Ammon's horn (tissue), 1 donor: ENCODE measurements around the gene DMRT2.

Experiments
- DNase-seq: peaks from one replicate; pipeline ENCODE4 v3.0.0-alpha.2; 2016; ENCODE audit warnings: low spot score

DMRT2 gene

DNA sequence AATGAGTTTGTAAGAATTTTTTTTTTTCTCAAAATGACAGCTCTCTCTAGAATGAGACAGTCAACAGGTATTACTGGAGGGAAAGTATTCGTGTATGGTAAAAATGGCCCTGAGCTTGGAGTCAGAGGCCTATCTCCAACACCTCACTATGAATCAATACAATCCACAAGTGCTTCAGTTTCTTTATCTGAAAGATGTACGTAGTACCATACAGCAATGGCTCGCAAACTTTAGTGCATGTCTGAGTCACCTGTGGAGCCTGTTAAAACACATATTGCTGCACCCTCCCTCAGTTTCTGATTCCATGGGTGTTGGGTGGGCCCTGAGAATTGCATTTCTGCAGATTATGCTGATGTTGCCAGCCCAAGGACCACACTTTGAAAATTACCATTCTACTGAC lies 44.6 kb downstream of the DMRT2 start:
- DNase-seq: no peak

DNA sequence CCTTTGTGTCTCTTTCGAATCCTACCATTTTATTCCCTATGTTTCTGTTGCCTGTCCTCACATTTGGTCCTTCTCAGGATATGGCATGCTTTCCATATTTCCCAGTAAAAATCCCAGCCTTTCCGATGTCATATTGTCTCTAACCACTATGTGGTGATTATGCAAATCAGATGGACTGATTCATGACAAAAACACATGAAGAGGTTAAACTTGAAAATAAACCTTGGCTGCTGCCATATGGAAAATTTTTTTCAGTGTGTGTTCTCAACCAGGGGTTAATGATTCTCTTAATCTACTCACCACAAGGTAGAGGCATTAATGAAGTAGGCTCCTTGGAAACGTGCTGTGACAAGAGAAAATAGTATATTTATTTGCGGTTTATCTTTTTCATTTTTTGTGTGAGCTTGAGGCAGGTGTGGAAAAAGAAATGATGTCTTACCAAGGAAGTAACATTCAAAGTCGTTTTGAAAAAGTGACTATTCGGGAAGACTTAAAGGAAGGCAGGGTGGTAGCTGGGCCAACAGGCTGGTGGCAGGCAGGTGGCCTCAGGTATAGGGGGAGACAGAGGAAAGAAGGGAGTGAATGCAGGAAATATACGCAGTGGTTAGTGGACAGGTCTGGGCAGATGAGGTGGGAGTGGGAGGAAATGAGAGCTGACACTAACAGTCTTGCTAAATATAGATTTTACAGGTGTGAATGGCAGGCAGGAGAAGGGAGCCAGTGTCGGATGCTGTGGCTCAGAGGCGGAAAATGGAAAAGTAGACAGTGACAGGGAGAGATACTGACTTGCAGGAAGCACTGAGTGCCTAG lies 46.2 kb downstream of the DMRT2 start:
- no peak for DNase-seq

DNA sequence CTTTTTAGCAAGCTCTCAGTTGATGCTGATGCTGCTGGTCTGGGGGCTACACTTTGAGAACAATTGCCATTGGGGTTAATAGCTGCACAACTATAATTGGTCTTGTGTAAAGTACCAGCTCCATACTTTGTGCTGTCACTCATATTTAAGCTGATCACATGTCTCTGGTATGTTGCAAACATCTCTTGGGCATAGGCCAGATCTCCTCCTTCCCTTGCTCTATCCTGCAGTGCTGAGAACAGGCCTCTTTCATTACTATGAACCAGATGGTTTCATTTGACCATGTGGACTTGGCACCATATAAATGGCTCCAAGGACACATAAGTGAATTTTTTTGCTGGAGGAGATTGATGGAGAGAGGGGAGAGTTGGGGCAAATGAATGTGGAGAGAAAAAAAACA lies 48.4 kb downstream of the DMRT2 start:
- no peak for DNase-seq

DNA sequence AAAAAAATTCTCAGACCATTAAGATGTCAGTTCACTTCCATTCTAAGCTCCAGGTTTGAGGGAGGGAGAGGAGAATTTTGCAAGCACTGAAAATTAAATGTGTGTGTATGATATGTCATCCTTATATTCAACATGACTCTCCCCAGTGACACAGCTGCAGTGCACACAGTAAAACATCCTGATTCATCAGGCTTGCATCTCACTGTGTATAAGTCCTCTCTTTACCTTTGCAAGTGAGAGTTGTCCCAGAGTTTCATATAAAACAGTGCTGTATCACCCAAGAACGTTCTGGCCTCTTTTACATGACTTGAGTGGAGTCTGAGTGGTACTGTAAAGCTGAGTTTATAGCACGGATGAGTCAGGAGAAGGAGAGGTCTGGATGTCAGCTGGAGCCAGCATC lies 50.0 kb downstream of the DMRT2 start:
- DNase-seq: no peak

DNA sequence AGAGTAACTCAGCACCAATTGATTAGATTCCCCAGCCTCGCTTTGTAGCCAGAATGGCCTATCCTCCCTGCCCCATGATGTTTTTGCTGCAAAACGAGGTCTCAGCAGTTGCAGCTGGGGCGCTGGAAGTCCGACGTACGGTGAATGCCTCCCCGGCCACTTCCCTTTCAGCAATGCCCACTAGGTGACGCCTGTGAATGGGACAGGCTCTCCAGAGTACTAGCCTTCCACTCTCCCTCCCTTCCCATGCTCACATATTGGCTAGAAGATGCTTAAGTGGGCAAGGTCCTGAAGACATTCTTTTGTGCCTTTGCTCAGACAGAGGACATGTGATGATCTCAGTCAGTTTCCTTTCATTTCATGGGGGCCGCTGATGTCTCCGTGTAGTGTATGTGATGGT lies 50.8 kb downstream of the DMRT2 start:
- peak; percentile 73 for DNase-seq

DNA sequence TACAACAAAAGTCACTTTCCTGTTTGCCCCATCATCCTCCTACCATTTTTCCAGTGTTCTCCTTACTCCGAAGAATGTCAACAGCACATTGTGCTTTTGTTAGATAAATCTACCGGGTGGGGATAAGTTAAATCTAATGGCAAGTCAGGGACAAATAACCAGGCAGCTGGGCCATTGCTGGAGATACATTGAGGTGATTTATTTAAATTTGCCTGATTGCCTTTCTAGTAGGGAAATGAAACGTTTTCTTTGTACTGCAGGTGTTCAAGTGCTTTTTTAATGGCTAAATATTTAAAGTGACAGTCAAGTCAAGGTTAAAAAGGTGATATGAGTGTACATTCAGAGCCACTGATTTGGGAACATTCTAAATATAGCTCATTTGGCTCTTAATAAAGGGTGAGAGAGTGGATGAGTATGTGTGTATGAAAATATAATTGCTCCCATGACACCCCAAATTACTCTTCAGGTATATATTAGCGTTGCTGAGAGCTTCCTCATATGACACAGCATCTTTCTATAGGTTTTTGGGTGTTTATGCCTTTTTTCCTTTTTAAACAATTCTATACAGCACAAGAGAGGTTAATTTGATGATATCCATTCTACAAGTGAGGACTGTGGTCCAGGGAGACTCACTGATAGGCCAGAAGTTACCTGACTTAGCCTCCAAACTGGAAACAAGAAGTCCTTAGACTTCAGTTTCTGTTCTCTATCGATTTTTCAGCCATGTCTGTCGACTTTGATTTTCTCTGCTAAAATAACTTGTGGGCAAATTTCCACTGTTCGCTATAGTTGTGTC lies 51.9 kb downstream of the DMRT2 start:
- DNase-seq: no peak

DNA sequence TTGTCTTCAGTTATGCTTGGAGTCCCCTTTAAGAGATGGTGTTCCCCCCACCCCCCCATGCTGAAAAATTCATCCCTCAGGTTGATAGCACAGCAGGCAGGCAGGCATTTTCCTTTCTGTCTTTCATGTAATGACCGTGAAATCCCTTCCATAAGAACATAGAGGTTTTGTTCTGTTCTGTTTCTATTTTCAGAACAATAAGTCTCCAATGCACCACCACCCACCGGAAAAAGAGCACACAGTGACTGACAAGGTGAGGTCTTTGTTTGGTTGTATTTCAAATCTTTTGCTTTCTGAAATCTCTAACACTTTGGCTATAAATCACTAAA lies 52.4 kb downstream of the DMRT2 start:
- no peak for DNase-seq
